ENCODE results near the gene RPA3.

RPA3 gene

GRCh38 chr7:7718492-7718891, at the start of gene RPA3:
Gene RPA3 (minus strand): TSS chr7:7718607. CDS start chr7:7640418, 78,189 bp downstream.
- no peak for DNase-seq (ENCODE audit: low spot score)

GRCh38 chr7:7766671-7767070, 48.3 kb upstream of the RPA3 start:
- DNase-seq (ENCODE audit: low spot score) = no peak

- peak; percentile 33 for DNase-seq (ENCODE audit: low spot score)
These were observed 47.0 kb upstream of the RPA3 start for GRCh38 chr7:7765422-7765821.

- peak; percentile 14 for DNase-seq (ENCODE audit: low spot score)
These were observed 46.4 kb upstream of the RPA3 start for GRCh38 chr7:7764520-7765396.

GRCh38 chr7:7761974-7762779, 43.8 kb upstream of the RPA3 start:
- DNase-seq (ENCODE audit: low spot score) = peak; percentile 30

DNA sequence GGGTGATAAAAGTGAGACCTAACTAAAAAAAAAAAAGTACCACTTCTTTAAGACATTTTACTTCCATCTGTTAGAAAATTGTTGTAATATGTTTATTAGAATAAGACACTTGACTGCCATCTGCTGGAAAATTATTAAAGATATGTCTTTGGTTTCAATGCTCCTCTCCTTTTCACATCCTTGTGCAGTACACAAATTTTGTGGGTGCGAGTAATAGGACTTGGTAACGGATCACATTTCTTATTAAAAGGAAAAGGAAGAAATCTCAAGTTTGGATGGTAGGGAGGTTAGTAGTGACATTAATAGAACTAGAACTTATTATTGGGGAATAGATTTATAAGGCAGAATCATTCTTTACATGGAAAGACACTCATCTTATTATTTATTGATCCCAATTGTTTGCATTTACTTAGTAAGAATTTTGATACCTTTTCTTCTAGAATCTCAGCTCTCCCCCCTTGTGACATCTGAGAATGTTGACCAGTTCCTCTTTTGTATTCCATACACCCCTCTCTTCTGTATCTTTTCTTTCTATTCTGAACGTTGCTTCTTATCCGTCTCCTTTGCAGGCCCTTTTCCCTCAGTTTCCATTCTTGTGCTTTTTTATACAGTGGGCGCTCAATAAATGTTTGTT, 43.0 kb upstream of the RPA3 start:
- DNase-seq (ENCODE audit: low spot score) = peak; percentile 51

DNA sequence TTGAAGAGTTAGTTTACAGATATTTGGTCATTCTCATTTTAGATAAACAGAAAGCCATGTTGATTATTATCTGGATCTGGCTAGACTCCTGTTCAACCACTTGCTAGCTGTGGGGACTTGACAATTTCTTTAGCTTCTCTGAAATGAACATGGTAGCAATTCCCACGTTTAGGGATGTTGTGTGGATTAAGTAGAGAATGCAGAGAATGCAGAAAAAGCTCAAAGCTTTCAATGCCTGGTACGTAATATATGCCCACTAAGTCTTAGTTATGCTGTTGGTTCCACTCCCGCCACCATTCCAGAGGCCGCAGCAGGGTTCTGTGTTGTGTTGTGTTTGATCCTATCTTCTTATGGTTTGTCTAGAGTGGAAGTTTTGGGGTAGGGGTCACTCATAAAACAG, 39.2 kb upstream of the RPA3 start:
- no peak for DNase-seq (ENCODE audit: low spot score)

- DNase-seq (ENCODE audit: low spot score) = no peak
These were observed 38.2 kb upstream of the RPA3 start for GRCh38 chr7:7756577-7756976.

GRCh38 chr7:7751243-7752092, 33.1 kb upstream of the RPA3 start:
- no peak for DNase-seq (ENCODE audit: low spot score)

DNA sequence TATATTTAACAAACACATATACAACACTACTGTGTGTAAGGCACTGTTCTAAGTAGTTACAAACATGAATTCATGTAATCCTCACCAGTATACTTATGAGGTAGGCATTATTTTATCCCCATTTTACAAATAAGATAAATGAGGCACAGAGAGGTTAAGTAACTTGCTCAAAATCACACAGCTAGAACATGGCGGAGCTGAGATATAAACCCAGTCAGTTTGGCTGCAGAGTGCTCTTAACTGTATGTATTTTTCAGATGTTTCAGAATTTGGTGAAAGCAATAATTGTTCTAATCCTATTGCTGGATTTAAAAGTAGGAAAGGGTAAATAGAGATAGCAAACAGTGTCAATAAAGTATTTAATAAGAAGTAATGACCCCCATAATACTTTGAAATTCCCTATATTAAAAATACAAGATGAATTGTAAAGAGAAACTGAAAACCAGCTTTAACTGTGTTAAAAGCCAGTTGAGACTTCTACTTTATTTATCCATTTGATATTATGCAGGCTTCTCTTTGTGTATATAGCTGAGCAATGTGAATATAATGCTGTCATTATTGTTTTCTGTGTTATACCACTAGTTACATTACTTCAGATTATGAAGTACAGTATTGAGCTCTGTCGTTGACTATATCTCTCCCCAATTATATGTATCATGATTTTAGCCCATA, 32.3 kb upstream of the RPA3 start:
- DNase-seq (ENCODE audit: low spot score) = no peak

- no peak for DNase-seq (ENCODE audit: low spot score)
These were observed 28.1 kb upstream of the RPA3 start for GRCh38 chr7:7746458-7746857.

DNA sequence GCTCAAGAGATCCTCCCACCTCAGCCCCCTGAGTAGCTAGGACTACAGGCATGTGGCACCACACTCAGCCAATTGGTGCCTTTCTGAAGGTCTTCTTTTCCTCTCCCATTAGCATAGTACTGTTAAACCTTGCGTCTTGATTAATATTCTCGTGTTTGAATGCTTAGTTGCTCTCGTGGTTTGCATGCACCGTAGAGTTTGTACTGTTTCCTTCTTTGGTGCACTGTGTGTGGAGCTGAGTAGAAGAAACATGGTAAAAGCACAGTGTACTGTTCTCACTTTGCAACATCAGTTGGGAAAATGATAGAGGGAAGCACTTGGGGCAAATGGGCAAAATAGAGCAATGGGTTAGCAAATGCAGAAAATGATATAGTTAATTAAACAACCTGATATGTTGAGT, 27.6 kb upstream of the RPA3 start:
- DNase-seq (ENCODE audit: low spot score) = no peak

- no peak for DNase-seq (ENCODE audit: low spot score)
These were observed 26.9 kb upstream of the RPA3 start for GRCh38 chr7:7745258-7745657.

DNA sequence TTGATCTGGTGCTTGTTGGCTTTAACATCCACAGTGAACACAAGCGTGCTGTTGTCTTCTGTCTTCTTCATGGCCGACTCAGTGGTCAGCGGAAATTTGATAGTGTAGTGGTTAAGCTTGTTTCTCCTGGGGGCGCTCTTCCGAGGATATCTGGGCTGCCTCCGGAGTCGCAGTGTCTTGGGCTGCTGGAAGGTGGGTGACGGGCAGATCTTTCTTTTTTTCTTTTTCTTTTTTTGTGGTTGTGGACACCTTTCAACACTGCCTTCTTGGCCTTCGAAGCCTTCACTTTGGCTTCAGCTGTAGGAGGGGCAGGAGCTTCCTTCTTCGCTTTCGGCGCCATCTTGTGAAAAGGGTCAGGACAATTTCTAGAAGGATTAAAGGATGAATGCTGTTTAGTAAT, 23.8 kb upstream of the RPA3 start:
- no peak for DNase-seq (ENCODE audit: low spot score)

- no peak for DNase-seq (ENCODE audit: low spot score)
These were observed 21.6 kb upstream of the RPA3 start for GRCh38 chr7:7740037-7740355.

- DNase-seq (ENCODE audit: low spot score) = no peak
These were observed 21.0 kb upstream of the RPA3 start for GRCh38 chr7:7739204-7740036.

DNA sequence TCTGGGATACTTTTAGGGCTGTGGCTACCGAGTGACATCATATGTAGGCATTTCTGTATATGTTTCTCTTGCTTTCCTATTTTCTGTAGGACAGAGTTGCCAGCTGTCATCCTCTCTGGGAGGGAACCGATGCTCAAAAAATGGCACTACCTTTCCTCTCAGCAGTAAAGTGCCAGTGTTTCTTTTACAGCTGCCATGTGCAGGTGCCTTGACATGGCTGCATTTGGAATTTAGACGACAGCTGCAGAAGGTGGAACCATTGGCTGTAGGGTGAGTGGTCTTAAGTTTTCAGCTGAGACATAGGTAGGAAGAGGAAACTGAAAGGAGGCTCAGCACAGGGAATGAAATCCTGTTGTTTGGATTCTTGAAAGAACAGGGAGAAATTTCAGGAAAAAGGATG, 20.2 kb upstream of the RPA3 start:
- no peak for DNase-seq (ENCODE audit: low spot score)

- no peak for DNase-seq (ENCODE audit: low spot score)
These were observed 19.8 kb upstream of the RPA3 start for GRCh38 chr7:7738177-7738576.

DNA sequence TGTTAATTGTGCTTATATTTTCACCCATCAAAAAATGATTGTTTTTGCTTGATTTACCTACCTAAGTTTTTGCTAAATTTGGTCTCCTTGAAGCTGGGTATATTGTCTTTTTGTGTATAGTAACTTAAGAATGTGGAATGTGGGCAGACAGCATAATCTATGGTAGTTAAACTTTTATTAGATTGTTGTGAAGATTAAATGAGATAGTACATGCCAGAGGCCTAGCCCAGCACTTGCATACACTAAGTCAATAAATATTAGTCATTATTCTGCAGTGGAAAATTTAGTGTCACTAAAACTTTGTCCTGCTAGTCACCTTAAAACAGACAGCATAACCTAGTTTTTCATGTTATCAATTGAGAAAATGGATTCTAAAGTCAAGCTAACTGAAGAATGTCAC, 19.3 kb upstream of the RPA3 start:
- no peak for DNase-seq (ENCODE audit: low spot score)

GRCh38 chr7:7736671-7737070, 18.3 kb upstream of the RPA3 start:
- no peak for DNase-seq (ENCODE audit: low spot score)
